GM12873 (cell line): Measurements from ENCODE around the gene PRKD2.

Source experiments
- CTCF ChIP-seq: IDR thresholded peaks from 2 replicates; pipeline ENCODE4 v1.5.1; 2012; ENCODE audit warnings: low read depth, mild to moderate bottlenecking, moderate library complexity, low read length, control low read depth; ENCODE audit not compliant: insufficient read depth; ENCODE audit errors: missing control alignments

Gene PRKD2

GRCh38 chr19:46737298-46737654 is 20.4 kb upstream of the PRKD2 start:
- TF ChIP-seq CTCF = no peak

- no peak for TF ChIP-seq CTCF
Measured at GRCh38 chr19:46736531-46737297, 19.8 kb upstream of the PRKD2 start.

- no peak for TF ChIP-seq CTCF
Measured at GRCh38 chr19:46733690-46734292, 16.9 kb upstream of the PRKD2 start.

GRCh38 chr19:46732966-46733689 is 16.2 kb upstream of the PRKD2 start:
- no peak for TF ChIP-seq CTCF

GRCh38 chr19:46732172-46732938 is 15.4 kb upstream of the PRKD2 start:
- no peak for TF ChIP-seq CTCF

- no peak for TF ChIP-seq CTCF
Measured at GRCh38 chr19:46731584-46731983, 14.7 kb upstream of the PRKD2 start.
